NCI-H1105 treated with DMSO at 0.1 percent for 48 hours (cell line): Measurements from ENCODE around the gene FRMPD1.

Experiments
- DNase-seq: peaks from one replicate; lab custom pipeline; 2025; lab: John Stamatoyannopoulos, UW

FRMPD1 gene

DNA sequence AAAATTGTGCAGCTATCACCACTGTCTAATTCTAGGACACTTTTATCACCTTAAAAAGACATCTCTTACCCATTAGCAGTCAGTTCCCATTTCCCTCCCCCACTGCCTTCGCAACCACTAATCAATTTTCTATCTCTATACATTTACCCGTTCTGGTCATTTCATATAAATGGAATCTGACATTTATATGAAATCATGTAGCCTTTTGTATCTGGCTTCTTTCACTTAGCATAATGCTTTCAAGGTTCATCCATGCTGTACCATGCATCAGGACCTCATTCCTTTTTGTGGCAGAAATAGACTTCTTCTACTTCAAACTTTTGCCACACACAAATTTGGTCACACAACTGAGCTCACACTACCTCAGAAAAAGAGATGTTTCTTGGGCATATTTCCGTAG is 32.2 kb downstream of the FRMPD1 start:
- no peak for DNase-seq

DNA sequence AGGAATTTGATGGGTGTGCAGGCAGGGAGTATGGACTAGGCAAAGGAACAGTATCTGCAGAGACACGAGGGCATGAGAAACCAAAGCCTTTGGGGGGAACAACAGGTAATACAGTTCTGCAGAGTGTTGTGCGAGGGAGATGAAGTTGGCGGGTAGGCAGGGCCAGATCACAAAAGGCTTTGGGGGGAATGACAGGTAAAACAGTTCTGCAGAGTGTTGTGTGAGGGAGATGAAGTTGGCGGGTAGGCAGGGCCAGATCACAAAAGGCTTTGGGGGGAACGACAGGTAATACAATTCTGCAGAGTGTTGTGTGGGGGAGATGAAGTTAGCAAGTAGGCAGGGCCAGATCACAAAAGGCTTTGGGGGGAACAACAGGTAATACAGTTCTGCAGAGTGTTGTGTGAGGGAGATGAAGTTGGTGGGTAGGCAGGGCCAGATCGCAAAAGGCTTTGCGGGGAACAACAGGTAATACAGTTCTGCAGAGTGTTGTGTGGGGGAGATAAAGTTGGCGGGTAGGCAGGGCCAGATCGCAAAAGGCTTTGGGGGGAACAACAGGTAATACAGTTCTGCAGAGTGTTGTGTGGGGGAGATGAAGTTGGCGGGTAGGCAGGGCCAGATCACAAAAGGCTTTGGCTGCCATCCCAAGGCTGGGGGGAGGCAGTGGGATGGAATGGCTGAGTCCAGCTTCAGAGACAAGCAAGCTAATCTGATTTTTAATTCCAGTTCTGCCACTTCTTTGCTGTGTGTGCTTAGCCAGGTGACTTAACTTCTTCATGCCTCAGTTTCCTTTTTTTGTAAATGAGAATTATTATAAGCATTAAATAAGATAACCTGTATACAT is 33.0 kb downstream of the FRMPD1 start:
- DNase-seq, result no peak

DNA sequence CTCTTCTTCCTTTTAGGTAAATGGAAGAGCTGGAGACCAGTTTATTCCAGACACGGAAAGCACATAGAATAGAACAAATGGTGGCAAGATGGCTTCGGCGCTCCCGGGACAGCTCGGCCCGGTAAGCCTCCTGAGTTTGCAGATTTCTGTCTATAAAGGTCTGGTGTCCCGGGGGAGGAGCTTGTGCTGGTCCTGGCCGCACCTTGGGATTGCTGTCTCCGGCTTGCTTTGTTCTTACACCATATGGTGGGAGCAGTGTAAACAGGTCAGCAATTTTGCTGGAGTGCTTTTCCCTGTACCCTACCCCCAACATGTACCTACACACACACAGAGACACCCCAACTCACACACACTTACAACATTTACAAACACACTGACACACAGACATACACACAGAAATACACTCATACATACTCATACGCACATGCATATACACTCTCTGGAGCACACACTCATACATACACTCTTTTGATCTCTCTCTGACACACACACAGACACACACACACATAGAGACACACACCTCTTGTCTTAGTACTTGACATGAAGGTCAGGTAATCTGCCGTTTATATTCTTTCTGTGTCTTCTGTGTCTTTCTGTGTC is 42.0 kb downstream of the FRMPD1 start:
- DNase-seq, result no peak

DNA sequence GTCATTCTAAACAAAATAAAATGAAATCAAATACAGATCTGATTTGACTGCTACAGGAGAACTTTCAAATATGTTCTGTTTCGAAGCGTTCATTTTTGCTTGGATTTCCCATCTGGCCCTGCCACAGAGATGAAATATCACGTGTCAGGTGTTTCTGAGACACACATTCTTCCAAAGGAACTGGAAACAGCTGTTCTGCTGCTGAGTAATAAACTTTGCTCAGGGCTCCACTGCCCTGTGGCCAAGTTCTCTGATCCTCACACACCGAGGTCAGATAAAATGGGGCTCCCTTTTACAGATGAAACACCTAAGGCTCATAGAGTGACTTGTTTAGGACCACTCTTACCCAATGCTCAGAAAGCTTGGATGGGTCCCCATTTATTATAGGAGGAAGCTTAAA is 42.5 kb downstream of the FRMPD1 start:
- no peak for DNase-seq

DNA sequence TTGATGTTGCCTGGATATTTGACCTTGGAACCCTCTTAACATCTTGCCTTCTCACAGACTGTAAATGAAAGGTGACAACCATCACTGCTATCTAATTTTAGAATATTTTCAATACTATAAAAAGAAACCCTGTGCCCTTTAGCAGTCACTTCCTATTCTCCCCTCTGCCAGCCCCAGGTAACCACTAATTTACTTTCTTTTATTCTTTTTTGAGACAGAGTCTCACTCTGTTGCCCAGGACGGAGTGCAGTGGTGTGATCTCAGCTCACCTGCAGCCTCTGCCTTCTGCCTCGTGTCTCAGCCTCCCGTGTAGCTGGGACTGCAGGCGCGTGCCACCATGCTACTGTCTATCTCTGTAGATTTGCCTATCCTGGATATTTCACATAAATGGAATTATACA is 43.6 kb downstream of the FRMPD1 start:
- no peak for DNase-seq

DNA sequence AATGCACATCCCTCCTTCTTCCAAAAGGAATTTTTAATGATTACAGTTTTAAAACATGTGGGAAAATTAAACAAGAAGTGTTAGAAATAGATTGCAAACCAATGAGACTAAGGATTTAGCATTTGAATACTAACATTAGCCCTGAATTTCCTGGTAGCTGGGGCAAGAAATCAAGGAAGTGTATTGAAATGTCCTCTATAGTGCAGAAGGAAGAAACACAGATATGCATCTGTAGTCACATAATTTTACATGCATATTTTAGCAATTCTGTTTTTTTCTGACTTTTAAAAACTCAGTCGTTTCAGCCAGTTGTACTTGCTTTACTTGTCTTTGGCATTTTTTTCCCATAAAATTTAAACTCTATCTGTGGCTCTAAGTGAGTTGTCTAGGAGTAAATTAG is 45.8 kb downstream of the FRMPD1 start:
- DNase-seq, result no peak

DNA sequence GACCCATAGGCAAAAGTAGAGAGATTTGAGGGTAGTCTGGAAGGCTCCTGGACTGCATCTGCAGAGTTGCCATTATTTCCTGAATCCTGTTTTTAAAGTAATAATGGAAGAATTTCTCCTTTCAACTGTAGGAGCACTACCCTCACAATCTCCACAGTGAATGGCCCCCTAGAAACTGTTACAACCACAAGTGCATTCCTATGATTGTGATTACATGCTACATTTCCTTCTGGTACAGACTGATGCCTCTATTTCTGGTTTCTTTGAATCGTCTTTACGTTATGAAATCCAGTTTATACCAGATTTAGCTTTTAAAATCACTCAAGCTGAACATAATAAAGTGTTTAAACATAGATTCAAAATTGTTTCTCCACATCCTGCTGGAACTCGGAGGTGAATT is 49.4 kb downstream of the FRMPD1 start:
- no peak for DNase-seq

DNA sequence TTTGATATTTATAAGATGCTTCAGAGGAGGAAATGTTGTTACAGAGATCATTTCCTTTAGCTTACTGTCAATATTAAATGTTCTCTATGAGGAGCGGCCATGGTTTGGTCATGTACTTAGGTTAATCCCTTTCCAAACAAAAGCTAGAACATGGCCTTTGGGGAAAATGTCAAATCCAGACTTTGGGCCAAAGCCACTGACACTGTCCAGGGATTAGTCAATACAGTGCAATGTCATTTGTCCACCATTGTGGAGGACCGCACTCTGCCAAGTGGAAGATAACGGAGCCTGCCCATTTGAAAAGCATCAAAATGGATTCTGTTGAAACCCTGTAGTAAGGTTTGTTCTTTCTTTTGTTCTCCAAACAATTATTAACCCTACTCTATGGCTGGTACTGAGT is 50.1 kb downstream of the FRMPD1 start:
- no peak for DNase-seq

DNA sequence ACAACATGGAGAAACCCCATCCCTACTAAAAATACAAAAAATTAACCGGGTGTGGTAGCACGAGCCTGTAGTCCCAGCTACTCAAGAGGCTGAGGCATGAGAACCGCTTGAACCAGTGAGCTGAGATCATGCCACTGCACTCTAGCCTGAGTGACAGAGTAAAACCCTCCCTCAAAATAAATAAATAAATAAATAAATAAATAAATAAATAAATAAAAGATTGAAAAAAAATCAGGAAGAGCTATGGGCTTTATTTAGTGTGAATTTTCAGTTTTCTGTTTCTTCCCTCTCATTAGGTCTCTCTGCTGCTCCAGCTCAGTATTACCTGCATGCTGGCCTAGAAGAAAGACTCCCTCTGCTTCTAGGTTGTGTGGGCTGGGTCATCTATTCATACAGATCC is 55.0 kb downstream of the FRMPD1 start:
- DNase-seq, result no peak

DNA sequence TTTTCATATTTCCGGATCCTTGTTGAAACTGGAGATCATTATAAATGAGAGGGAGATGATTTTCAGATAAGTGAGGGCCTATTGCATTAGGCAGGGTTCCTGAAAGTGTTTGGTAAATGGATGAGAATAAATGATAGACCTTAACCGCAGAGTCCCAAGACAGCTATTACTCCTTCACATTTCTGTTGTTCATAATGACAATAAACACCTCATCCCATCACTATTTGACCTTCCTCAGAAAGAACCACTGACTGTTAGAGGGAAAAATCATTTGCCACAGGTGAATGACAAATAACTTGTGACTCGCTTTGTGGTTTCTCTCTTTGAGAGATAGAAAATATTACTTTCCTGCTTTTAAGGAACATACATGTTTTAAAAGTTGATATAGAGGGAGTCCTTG is 55.5 kb downstream of the FRMPD1 start:
- DNase-seq, result no peak

DNA sequence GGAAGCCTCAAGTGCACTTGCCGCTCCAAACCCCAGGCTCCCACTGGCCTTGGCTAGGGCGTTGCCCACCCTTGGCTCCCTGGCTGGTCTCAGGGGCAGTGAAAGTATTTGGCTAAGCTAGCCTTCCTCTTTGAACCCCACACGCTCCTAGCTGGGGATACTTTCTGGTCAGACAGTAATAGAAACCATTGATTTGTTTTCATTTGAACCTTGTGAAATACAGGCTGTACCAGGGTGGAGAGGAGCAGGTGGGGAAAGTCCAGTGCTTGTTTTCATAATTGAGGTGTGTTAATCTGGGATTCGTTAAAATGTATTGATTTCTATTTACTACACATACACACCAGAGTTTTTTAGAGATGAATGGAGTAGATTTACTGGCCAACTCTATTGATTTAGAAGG is 57.0 kb downstream of the FRMPD1 start:
- DNase-seq, result no peak

DNA sequence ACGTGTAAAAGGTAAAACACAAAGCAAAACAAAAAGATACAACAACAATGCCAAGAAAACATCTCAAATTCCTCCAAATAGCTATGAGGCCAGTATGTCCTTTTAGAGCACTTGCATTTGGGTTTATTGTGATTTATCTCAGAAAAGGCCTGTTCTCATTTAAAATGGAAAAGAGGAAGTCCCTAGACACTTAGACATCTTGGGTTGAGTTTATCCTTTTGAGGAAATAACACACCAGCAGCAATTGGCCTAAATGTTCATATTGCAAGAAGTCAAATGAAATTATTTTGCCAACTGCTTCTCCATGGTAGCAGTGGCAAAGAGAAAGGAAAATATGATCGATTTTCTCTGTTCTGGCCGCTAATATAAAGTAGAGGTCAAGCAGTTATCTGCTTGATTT is 59.3 kb downstream of the FRMPD1 start:
- DNase-seq, result no peak

DNA sequence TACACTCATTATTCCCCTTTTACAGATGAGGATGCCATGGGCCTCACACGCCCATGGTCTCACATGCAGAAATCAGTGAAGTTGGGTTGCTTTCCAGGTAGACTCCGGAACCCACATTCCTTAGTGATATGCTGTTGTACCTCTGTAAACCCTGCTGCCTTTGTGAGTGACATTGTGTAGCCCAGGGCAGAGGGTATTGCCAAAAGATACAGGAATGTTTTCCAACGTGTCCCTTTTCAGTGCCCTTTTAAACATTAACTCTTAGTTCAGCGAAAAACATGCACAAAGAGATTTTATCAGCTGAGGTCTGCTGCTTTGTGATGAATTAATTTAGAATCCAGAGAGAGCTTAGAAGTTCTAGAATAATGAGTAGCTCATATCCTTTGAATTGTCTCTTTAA is 64.5 kb downstream of the FRMPD1 start:
- DNase-seq, result no peak

DNA sequence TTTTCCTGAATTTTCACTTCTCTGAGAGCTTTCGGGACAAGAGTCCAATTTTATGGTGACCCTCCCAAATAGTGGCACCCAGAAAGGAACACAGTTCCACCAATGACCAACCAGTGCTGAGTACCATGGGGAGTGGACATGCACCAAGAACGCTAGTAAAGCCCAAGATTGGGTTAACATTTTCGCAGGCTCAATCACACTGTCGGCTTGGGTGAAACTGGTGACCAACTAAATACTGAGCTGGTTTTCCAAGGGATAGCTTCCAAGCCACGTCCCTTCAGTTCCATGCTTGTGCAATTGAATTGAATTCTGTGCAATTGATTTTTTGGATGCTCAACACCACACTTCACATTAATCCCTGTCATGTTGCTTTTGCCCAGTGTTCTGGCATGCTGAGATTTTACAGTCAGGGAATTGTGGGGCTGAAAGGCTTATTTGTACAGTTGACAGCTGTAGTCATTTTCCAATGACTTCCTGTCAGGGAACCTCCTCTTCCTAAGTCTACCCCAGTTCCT is 65.3 kb downstream of the FRMPD1 start:
- DNase-seq, result no peak

DNA sequence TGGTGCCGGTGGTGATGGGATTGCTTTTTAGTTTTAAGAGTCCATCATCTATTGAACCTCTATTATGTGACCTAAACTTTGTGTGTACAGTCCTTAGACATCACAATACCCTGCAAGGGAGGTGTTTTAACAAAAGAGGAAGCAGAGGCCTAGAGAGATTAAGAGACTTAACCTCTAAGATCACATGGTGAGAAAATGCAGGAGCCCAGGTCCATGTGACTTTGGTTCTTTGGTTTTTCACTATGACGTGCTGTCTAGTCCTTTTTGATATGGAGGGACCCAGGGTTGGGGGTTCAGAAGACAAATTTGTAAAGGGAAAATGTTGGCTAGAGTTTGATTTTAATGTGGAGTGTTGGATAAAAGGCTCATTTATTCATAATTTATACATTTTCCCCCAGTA is 68.8 kb downstream of the FRMPD1 start:
- DNase-seq, result no peak

DNA sequence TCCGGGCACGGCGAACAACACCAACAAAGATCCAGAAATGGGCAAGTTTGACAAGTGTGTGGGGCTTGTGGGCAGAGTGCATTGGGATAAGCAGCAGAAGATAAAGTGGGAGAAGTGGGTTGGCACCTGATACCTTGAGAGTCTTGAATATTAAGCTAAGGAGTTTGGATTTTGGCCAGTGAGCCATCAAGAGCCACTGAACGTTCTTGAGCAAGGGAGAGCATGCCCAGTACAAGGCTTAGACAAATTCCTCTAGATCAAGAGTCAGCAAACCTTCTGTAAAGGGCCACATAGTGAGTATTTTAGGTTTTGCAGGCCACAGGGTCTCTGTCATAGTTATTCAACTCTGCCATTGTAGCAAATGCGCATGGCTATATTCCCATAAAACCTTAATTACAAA is 76.3 kb downstream of the FRMPD1 start:
- DNase-seq, result no peak

DNA sequence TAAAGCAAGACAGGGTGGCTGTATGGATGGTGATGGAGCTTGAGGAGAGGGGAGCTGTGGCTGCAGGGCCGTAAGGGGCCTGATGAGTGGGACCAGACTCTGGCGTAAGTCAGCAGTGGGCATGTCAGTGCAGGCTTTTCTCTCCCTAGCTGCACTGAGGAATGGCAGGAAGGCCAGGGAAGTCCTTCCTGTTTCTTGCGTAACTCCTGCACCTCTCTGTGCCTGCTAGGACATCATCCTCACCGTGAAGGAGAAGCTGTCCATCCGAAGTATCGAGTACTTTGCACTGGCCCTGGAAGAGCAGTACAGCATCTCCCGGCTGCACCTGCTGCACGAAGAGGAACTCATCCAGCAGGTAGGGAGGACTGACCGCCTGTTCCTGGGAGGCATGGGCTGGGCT is 78.7 kb downstream of the FRMPD1 start:
- no peak for DNase-seq

DNA sequence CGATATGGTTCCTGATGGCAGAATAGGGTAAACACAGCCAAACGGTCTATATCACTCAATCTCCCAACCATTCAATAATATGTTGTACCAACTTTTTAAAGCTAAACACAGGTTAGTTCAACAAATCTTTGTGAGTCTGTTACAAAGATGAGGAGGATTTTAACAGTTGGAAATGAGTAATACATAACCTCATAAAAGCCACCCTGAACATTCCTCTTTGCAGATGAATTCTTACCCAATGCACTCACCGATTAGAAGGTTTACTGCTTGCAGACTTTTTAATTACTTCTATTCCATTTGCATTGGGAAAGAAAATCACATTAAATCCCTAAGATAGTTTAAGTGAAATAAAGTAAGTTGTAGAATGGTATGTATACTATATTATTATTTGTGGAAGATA is 79.5 kb downstream of the FRMPD1 start:
- DNase-seq, result no peak

DNA sequence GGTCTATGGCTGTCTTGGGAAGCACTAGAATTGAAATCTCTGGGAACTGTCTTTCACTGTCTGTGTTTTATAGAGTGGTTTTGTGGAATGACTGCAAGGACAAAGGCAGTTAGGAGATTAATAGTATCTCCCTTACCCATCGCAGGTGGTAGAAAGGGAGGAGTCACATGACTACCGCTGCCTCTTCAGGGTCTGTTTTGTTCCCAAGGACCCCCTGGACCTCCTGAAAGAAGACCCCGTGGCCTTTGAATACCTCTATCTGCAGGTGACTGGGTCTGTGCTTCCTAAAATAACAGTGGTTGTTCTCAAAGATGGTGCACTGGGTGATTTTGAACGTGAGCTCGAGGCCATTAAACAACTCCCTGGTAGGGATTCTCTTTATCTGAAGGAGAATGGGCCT is 80.1 kb downstream of the FRMPD1 start:
- DNase-seq, result no peak

DNA sequence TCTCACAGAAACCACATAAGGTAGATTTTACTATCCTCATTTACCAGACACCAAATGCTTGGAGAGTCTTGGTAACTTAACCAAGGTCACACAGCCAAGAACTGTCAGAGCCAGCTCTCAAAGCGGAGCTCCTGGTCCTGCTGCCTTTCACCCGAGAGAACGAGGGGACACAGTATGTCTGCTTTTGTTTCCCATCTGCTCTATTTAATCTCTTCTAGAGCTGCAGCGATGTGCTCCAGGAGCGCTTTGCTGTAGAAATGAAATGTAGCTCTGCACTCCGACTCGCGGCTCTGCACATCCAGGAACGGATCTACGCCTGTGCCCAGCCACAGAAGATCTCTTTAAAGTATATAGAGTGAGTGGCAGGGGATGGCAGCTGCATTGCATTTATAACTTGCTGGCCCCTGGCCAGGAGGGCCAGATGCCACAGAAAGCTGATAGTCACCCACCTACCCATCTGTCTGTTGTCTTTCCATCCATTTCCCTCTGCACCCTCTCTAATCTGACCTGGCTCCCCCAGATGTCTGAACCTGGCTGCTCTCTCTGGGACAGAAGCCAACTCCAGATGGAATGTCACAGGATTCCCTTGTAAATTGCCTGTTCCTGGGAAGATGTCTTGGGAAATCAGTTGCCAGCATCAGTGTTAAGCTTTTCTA is 81.5 kb downstream of the FRMPD1 start:
- peak; percentile 71 for DNase-seq

DNA sequence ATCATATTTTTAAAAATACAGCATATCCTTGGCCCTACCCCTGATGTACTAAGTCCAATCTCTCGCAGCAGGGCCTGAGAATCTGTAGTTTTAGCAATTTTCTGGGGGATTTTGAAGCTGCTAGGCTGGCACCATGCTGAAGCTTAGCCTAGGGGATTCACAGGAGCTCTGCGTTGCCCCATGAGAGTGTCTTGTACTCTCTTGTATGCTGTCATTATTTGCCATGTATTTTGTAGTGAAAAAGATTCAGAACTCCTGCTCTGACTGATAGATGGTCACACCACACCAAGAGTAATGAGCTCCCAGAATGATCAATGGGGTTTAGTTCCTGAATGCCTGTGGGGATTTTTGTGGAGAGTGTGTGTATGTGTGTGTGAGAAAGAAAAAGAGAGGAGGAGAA is 82.2 kb downstream of the FRMPD1 start:
- DNase-seq, result no peak

DNA sequence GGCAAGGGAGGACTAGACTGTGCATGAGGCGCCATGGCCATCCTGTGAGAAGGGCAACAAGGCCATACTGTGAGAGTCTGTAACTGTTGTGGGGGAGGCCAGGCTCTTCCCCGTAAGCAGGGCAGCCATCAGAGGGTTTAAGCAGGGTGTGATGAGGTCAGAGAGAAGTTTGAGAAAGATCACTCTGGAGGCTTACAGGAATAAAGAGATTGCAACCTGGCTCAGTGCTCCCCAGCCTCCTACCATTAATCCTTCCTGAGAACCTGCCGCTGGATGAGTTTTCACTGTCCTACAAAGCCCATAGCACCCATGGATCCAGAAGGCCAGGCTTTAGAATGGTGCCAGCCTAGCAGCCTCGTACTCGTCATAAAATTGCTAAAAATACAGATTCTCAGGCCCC is 88.5 kb downstream of the FRMPD1 start:
- no peak for DNase-seq

DNA sequence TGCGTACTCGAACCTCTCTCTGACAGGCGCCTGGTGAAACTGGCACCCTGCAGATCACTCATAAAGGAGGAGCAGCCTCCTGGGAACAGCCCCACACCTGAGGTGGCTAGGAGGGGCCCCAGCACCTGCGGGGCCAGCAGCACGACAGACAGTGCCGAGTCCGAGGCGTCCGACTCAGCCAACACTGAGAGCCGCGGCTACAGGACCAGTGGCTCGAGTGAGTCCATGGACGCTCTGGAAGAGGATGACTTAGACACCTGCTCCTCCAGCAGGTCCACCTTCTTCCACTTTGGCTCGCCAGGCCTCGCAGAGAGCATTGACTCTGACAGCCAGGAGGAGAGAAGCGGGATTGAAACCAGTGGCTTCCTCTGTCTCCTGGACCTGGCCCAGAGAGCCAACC is 89.4 kb downstream of the FRMPD1 start:
- DNase-seq, result no peak
